SH-SY5Y (cell line): ENCODE results near the gene ZNF488.

Source experiments
- GATA2 ChIP-seq: IDR thresholded peaks from 2 replicates; pipeline ENCODE4 v1.6.1; 2011; ENCODE audit warnings: mild to moderate bottlenecking, low read depth, low read length
- GATA3 ChIP-seq: IDR thresholded peaks from 2 replicates; pipeline ENCODE4 v1.6.1; 2011; ENCODE audit warnings: low read depth, mild to moderate bottlenecking, low read length, moderate library complexity

Gene ZNF488

DNA sequence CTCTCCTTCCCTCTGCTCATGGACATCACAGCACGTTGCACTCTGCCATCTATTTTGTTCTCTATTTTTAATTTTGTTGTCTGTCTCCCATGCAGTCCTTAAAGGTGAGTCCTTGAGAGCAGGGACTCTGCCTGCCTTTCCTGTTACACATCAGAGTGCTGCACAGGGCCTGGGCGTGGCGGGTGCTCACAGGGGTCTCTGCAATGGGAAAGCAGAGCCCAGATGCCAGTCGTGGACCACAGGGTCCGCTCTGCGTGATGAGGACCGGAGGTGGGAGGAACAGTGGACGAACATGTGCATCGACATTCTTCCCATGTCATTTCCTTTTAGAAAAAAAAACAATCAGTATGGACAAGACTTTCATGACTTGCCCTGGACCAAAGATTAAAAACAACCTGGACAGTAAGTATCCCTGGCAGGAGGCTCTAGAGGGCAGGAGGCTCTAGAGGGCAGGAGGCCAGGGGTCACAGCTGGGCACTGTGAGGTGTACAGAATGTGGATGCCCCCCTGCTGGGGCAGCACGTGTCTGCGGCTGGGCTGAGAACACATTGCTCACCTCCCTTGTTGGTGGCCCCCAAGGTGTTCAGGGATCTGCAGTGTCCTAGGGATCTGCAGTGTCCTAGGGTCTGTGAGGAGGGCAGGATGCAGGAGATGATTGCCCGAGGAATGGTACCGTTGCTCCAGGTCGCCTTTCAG is 29.6 kb upstream of the ZNF488 start:
- TF ChIP-seq GATA3 (no peak), GATA2 (no peak)

DNA sequence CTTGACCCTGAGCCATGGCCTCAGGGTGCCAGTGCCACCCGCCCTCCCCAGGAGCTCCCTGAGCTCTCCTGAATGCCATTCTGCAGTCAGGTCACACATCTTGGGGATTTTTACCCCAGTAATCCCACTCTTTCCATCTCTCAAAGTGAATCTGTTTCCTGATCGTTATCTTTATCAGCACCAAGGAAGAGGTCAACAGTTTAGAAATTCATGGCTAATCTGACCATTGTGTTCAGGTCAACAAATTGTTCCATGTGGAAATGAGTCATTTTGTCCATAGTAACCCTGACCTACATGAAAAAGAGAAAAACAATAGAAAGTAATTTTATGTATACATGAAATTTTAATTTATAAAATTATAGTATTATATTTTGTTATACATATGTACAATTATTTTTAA is 28.8 kb upstream of the ZNF488 start:
- no peak for TF ChIP-seq GATA2
- TF ChIP-seq GATA3, result no peak

DNA sequence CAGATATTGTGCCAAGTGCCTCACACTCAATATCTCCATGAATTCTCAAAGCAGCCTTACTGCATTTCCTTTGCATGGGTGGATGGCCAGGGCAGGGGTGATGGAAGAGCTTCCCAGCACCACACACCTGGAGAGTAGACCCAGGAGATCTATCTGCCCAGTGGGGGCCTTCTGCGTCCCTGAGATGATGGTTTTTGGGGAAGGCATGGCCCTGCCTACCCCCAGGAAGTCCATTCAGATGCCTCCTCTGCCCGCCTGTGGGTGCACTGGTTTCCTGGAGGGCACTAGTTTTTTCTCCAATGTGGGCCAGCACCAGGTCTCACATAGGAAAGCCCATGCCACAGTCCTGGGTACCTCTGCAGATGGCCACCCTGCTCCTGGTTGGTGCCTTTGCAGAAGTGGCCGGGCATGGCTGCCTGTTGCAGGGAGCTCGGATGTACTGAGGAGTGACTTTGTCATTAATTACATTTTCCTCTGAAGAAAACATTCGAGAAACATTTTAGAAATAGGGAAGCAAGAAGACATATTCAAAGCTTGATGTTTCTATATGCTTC is 28.2 kb upstream of the ZNF488 start:
- TF ChIP-seq GATA3 (no peak), GATA2 (no peak)

- TF ChIP-seq GATA2 (no peak), GATA3 (no peak)
These were observed 26.8 kb upstream of the ZNF488 start for GRCh38 chr10:47410862-47411261.

DNA sequence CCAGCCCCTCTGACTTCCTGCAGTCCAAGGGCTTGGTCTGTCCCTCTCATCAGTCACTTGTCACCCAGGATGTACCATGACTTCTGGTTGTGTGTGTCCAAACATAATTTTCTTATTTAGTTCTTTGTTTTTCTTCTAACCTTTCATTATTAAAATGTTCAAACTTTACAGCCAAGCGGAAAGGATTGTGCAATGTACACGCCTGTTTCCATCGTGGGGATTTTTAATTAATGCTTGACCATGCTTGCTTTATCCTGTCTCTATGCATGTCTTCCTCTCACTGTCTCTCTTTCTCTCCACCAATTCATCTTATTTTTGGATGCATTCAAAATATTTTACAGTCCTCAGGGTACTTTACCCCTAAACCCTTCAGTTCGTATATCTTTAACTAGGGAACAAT is 26.2 kb upstream of the ZNF488 start:
- TF ChIP-seq GATA3, result no peak
- no peak for TF ChIP-seq GATA2

- TF ChIP-seq GATA2 (no peak), GATA3 (no peak)
These were observed 25.8 kb upstream of the ZNF488 start for GRCh38 chr10:47409866-47410256.

DNA sequence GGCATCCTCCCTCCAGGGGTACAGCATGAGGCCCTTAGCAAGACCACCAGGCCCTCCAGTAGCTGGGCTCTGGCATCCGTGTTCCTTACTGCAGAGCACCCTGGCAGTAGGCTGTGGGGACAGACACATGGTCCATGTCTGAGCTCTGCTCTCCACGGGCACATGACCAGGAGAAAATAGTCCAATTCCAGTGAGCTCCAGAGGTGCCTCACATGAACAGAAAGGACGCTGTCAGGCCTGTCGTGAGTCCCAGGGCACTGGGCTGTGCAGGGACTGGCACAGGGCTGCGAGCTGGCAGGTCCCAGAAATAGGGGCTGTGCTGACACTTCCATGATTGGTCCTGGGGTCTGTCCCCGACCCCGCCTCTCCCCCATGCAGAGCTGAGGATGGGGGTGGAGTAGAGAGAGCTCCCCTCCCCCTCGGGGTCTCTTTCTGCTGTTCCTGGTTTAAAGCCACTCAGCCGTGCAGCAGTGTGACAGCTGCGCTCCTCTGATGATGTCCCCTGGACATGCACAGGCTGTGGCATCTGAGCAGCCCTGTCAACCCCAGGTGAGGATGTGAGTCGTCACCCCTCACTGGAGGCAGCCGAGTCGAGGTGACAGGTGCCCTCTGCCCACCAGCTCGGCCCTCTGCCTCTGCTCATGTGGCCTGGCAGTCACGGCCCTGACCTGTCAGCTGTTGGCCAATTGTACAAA is 25.2 kb upstream of the ZNF488 start:
- no peak for TF ChIP-seq GATA3
- no peak for TF ChIP-seq GATA2

- no peak for TF ChIP-seq GATA2
- no peak for TF ChIP-seq GATA3
These were observed 24.5 kb upstream of the ZNF488 start for GRCh38 chr10:47408606-47409005.

DNA sequence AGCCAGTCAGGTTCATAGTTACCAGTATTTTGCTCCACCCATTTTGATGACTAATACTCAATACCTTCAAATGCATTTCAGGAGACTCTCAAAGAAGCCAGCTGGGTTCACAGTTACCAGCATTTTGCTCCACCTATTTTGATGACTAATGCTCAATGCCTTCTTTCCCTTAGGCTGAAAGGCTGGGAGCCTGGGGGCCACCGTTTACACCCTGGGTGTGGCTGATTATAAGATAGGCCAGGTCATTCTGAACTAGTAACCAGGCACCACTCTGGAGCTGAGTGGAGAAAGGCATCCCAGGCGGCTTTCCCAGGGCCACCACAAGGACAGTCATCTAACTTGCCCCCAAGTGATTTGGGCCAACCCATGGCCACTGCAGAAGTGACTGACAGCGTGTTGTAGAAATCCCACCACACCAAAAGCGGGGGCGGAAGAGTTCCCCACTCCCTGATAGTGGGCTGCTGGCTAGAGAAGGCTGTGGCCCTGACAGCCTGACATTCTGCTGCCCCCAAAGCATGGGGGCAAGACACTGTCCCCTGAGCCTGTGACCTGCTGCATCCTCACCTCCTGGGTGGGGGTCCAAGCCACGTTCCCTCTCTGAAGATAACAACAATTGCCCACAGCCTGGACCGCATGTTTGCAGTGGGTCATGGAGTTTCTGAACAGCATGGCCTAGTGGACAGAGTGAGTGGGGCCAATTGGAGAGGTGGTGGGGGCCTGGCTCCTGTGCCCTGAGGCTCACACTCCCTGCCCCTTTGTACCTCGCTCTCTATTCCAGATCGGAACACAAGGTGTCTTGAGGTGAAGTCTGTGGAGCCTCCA is 23.0 kb upstream of the ZNF488 start:
- TF ChIP-seq GATA3, result no peak
- no peak for TF ChIP-seq GATA2

- TF ChIP-seq GATA3 (no peak), GATA2 (no peak)
These were observed 22.4 kb upstream of the ZNF488 start for GRCh38 chr10:47406548-47406869.

DNA sequence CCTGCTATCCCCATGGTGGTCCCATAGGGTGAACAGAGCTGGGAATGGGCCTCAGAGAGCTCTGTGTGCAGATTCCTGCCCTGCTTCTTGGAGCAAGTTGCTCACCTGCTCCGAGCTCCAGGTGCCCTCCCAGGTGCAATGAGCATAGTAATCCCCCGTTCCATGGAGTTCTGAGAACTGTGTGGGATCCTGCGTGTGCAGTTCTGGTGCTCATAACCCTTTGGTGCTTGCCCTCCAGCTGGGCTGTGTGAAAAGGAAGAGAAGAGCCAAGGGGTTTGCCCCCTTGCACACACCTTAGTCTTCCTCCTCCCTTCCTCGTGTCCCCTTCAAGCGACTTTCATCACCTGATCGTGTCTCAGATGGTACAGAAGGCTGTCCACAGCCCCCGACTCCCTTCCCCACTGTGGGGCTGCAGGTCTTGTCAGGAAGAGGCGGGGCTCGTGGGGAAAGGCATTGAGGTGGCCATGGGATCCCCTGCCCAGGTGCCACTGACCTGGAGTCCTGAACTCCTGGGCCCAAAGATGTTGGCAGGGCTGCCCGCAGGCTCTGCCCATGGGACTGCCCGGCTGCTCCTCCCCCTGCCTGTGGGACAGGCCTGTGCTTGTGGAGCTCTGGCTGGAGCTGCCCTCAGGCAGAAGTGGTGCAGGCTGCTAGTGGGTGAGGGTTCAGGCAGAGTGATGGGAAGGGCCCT is 21.9 kb upstream of the ZNF488 start:
- TF ChIP-seq GATA3 (no peak), GATA2 (no peak)

DNA sequence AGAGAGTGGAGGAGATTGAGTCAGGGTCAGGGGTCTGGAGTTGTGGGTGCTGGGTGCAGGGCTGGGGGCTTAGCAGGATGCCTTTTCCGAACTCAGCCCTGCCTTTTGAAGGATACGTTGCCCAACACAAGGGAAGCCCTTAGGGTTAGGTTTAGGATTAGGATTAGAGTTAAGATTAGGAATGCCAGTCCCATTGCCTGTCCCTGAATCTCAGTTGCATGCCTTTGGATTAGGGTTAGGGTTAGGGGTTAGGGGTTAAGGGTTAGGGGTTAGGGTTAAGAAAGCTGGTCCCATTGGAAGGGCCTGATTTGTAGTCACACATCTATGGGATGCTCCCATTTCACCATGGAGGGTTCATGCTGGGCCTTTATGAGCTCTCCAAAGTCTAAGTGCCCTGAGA is 20.8 kb upstream of the ZNF488 start:
- TF ChIP-seq GATA3 (no peak), GATA2 (no peak)

DNA sequence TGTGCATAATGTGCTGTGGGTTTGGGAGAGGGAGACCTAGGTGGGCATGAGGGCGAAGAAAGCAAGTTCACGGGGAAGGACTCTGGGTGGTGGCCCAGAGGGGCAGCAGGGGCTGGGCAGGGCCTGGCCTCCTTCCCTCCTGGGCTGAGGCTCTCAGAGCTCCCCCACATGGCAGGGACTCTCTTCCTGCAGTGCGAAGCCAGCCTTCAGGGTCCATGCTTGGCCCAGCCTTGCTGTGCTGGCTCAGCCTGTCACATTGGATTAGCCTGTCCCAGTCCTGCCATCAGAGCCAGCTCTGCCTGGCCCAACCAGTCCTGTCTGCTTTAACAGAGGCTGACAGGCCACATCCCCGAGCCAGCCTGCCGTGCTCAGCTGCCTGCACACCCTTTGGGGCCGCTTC is 20.4 kb upstream of the ZNF488 start:
- TF ChIP-seq GATA3 (no peak), GATA2 (no peak)

- TF ChIP-seq GATA2, result no peak
- TF ChIP-seq GATA3, result no peak
These were observed 19.6 kb upstream of the ZNF488 start for GRCh38 chr10:47403446-47404318.
